HUES48 (cell line): ENCODE results near the gene TINAG.

Source experiments
- H3K27ac ChIP-seq: one replicate; pipeline ENCODE4 v1.7.0; 2013; ENCODE audit warnings: low read depth, low read length, inconsistent platforms
- H3K27me3 ChIP-seq: 2 replicates; pipeline ENCODE4 v1.6.1; 2013; ENCODE audit warnings: mild to moderate bottlenecking, low read length; ENCODE audit not compliant: control insufficient read depth, insufficient read depth
- H3K36me3 ChIP-seq: 2 replicates; pipeline ENCODE4 v1.6.1; 2013; ENCODE audit warnings: low read length; ENCODE audit not compliant: control insufficient read depth, insufficient read depth
- H3K4me1 ChIP-seq: 2 replicates; pipeline ENCODE4 v1.6.1; 2013; ENCODE audit warnings: mild to moderate bottlenecking, low read length; ENCODE audit not compliant: control insufficient read depth, insufficient read depth
- H3K4me3 ChIP-seq: 2 replicates; pipeline ENCODE4 v1.5.1; 2013; ENCODE audit warnings: mild to moderate bottlenecking, low read depth, low read length
- H3K9ac ChIP-seq: 2 replicates; pipeline ENCODE4 v1.6.1; 2013; ENCODE audit warnings: mild to moderate bottlenecking, low read depth, low read length, moderate library complexity
- H3K9me3 ChIP-seq: 2 replicates; pipeline ENCODE4 v1.6.1; 2013; ENCODE audit warnings: low read length; ENCODE audit not compliant: control insufficient read depth, insufficient read depth

The TINAG gene

DNA sequence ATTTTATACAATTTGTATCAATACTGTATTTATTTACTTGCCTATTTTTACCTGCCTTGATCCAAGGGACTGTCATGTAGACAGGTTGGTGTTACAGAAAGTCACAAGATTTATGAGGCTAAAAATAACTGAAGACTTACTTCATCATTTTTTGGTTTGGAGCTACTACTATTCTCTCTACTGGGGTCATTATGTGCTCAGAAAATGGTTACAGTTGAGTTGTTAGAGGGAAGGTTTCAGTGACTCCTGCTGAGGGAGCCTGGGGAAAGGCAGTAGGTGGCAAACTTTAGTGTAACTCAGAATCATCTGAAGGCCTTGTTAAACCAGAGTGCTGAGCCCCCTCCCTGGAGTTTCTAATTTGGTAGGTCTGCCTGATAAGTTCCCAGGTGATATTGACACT, 118.8 kb downstream of the TINAG start:
- no peaks in the 10 kb centered on the region for H3K36me3 ChIP-seq
- H3K9me3 ChIP-seq = no peaks in the 10 kb centered on the region
- H3K27me3 ChIP-seq = no peaks in the 10 kb centered on the region
- H3K9ac ChIP-seq = no peak overlapping the region
- no peak overlapping the region for H3K27ac ChIP-seq
- H3K4me3 ChIP-seq = no peak overlapping the region
- H3K4me1 ChIP-seq = no peaks in the 10 kb centered on the region

DNA sequence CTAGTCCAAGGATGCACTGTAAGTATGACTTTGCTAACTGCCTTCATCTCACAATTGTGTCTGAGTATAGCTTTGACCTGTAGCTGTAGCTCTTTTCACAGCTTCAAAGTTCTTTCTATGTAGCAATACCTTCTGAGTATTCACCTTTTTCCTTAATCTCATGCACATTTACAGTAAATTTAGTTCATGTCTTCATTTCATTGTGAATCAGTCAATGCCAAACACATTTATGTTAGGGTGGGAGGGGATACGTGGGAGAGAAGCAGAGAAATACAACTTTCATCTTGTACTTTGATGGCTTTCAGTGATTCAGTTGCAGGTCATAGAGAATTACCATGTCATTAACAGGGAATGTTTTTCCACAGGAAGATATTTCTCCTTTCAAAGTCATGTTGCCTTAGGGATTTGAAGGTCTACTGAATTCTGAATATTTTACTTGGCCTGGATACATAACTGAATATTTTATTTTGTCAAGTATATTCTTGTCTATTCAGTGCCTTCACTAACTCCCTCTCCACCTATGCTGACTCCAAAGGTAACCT, 119.2 kb downstream of the TINAG start:
- Histone ChIP-seq H3K4me3 (no peak overlapping the region), H3K9ac (no peak overlapping the region), H3K4me1 (no peaks in the 10 kb centered on the region), H3K36me3 (no peaks in the 10 kb centered on the region), H3K9me3 (no peaks in the 10 kb centered on the region), H3K27me3 (no peaks in the 10 kb centered on the region), H3K27ac (no peak overlapping the region)

DNA sequence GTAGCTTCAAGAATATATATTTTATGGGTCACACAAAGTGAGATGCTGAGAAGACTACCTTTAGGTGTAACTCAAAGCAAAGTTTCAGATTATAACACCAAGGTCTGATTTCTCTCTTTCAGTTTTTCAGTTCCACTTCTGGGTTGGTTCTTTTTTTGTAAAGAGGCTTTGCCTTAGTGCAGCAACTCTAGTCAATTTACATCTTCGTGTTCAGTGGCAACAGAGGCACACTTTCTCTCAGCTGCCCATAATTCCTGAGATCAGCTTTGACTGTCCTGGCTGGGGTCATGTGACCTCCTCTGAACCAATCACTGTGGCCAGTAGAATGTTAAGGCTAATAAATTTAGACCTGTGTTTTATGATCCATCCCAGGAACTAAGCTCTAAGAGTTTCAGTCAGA, 120.2 kb downstream of the TINAG start:
- H3K9me3 ChIP-seq = no peaks in the 10 kb centered on the region
- no peak overlapping the region for H3K27ac ChIP-seq
- H3K36me3 ChIP-seq = no peaks in the 10 kb centered on the region
- H3K27me3 ChIP-seq = no peaks in the 10 kb centered on the region
- H3K4me3 ChIP-seq = no peak overlapping the region
- H3K9ac ChIP-seq = no peak overlapping the region
- no peaks in the 10 kb centered on the region for H3K4me1 ChIP-seq

DNA sequence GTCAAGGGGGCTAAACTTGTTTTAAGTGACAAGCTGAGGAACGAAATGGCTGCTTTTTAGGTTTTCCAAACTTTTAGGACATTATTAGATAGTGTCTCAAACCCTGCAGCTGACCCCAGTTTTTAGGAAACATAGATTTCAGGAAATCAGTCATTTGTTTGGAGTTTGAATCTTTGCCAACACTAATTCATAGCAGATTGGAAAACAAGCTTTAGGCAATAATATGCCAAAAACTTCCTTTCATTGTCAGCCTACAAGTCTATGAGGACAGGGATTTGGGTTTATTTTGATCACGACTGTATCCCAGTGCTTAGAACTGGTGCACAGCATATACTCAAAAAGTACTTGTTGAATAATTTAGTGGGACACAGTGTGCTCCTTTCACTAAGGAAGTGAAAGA, 123.2 kb downstream of the TINAG start:
- no peaks in the 10 kb centered on the region for H3K9me3 ChIP-seq
- no peaks in the 10 kb centered on the region for H3K27me3 ChIP-seq
- no peak overlapping the region for H3K4me3 ChIP-seq
- H3K27ac ChIP-seq = no peak overlapping the region
- no peaks in the 10 kb centered on the region for H3K36me3 ChIP-seq
- H3K9ac ChIP-seq = no peak overlapping the region
- H3K4me1 ChIP-seq = no peaks in the 10 kb centered on the region
